Progenitor cell of endocrine pancreas (in vitro differentiated cells): Measurements from ENCODE around the gene SLC30A10. TPM values are rescaled to one million over a fixed set of nuclear protein-coding genes. Genes with fewer than 3 reads are reported as not detected.
"Not testable (repeated sequence)": the region's sequence is repeated elsewhere in the genome, so short reads cannot be mapped to it uniquely, and the experiment has no call there.

ENCODE experiments used
- DNase-seq: peaks from one replicate; pipeline ENCODE4 v3.0.0; 2021; ENCODE audit warnings: low spot score; ENCODE audit not compliant: unreplicated experiment
- H3K27ac Mint-ChIP-seq: 2 replicates; pipeline ENCODE4 v1.8.0; 2021; ENCODE audit warnings: mild to moderate bottlenecking, moderate library complexity, mixed read lengths
- H3K27me3 Mint-ChIP-seq: 2 replicates; pipeline ENCODE4 v1.8.0; 2021; ENCODE audit warnings: mixed read lengths
- H3K36me3 Mint-ChIP-seq: 2 replicates; pipeline ENCODE4 v1.8.0; 2022; ENCODE audit warnings: mixed read lengths; ENCODE audit not compliant: insufficient read depth
- H3K4me1 Mint-ChIP-seq: 2 replicates; pipeline ENCODE4 v1.8.0; 2021; ENCODE audit warnings: low read depth, mixed read lengths
- H3K4me3 Mint-ChIP-seq: 2 replicates; pipeline ENCODE4 v1.8.0; 2021; ENCODE audit warnings: low read depth, mild to moderate bottlenecking, moderate library complexity, mixed read lengths
- H3K9me3 Mint-ChIP-seq: 2 replicates; pipeline ENCODE4 v1.8.0; 2021; ENCODE audit warnings: low read depth, mixed read lengths
- total RNA-seq: library from RNA; stranded (reverse); gene quantifications from 2 replicates; pipeline ENCODE4 v1.2.1, GENCODE V29; 2021
- TF ChIP-seq, protein P1 (sequence below): fragments of 200-600 bp; sonication (generic); IDR thresholded peaks from one replicate; pipeline ENCODE4 v1.5.0; 2021; ENCODE audit warnings: antibody characterized with exemption, mild to moderate bottlenecking; ENCODE audit not compliant: unreplicated experiment

The SLC30A10 gene
- total RNA-seq, 1 donor from 2014 or later: 1.1 TPM

DNA sequence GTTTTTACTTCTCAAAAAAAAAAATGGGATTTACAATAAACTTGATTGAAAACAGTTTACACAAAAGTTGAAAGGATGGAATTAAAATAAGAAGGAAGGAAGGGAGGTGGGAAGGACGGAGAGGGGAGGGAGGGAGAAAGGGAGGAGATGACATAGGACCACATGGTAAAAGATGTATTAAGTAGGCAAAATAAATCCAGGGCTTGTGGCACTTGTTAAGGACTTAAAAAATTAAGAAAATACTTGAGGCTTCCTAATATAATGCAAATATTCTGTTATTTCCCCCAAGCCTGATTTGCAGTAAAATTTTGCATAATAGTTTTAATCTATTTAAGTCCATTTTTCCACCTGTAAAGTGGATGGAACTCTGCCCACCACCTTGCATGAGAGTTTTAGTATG, 27.5 kb downstream of the SLC30A10 start:
- no peak for DNase-seq
- Mint-ChIP-seq H3K9me3 (peaks cover 4% of the 10 kb centered on the region), H3K27ac (no peak overlapping the region), H3K4me1 (peaks cover 21% of the 10 kb centered on the region), H3K27me3 (peaks cover under 1% of the 10 kb centered on the region), H3K4me3 (no peak overlapping the region), H3K36me3 (no peaks in the 10 kb centered on the region)
- TF ChIP-seq, protein P1, sequence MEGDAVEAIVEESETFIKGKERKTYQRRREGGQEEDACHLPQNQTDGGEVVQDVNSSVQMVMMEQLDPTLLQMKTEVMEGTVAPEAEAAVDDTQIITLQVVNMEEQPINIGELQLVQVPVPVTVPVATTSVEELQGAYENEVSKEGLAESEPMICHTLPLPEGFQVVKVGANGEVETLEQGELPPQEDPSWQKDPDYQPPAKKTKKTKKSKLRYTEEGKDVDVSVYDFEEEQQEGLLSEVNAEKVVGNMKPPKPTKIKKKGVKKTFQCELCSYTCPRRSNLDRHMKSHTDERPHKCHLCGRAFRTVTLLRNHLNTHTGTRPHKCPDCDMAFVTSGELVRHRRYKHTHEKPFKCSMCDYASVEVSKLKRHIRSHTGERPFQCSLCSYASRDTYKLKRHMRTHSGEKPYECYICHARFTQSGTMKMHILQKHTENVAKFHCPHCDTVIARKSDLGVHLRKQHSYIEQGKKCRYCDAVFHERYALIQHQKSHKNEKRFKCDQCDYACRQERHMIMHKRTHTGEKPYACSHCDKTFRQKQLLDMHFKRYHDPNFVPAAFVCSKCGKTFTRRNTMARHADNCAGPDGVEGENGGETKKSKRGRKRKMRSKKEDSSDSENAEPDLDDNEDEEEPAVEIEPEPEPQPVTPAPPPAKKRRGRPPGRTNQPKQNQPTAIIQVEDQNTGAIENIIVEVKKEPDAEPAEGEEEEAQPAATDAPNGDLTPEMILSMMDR: no peak

GRCh38 chr1:219900201-219900600, 28.2 kb downstream of the SLC30A10 start:
- Mint-ChIP-seq H3K36me3 (no peaks in the 10 kb centered on the region), H3K4me1 (peaks cover 21% of the 10 kb centered on the region), H3K27ac (no peak overlapping the region), H3K9me3 (peaks cover 4% of the 10 kb centered on the region), H3K27me3 (peaks cover 3% of the 10 kb centered on the region), H3K4me3 (no peak overlapping the region)
- TF ChIP-seq, protein P1: no peak
- no peak for DNase-seq

GRCh38 chr1:219898375-219898774, 30.0 kb downstream of the SLC30A10 start:
- H3K4me1 Mint-ChIP-seq: peaks cover 21% of the 10 kb centered on the region
- H3K27me3 Mint-ChIP-seq: peaks cover 3% of the 10 kb centered on the region
- no peak for DNase-seq
- TF ChIP-seq, protein P1: no peak
- no peaks in the 10 kb centered on the region for H3K36me3 Mint-ChIP-seq
- H3K4me3 Mint-ChIP-seq: no peak overlapping the region
- no peak overlapping the region for H3K27ac Mint-ChIP-seq
- H3K9me3 Mint-ChIP-seq: peaks cover 4% of the 10 kb centered on the region

DNA sequence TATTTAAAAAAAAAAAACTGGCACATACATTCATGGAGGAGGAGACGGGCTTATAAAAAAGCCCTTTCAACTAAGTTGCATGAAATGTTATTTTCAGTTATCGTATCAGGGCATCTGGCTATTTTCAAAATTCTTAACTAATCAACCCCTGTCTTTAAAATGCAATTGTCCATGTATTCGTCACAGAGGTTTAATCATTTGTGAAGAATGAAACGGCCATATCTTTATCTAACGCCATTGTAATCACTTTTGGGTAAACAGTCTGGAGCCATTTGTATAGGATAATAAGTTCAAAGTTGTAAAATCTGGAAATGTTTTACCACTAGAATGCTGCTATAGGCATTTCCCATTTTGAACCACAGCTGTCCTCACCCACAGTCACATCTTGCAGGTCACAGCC, 30.4 kb downstream of the SLC30A10 start:
- peaks cover 3% of the 10 kb centered on the region for H3K27me3 Mint-ChIP-seq
- peaks cover 21% of the 10 kb centered on the region for H3K4me1 Mint-ChIP-seq
- peaks cover 4% of the 10 kb centered on the region for H3K9me3 Mint-ChIP-seq
- no peak overlapping the region for H3K4me3 Mint-ChIP-seq
- TF ChIP-seq, protein P1: no peak
- no peak overlapping the region for H3K27ac Mint-ChIP-seq
- DNase-seq: no peak
- H3K36me3 Mint-ChIP-seq: no peaks in the 10 kb centered on the region

DNA sequence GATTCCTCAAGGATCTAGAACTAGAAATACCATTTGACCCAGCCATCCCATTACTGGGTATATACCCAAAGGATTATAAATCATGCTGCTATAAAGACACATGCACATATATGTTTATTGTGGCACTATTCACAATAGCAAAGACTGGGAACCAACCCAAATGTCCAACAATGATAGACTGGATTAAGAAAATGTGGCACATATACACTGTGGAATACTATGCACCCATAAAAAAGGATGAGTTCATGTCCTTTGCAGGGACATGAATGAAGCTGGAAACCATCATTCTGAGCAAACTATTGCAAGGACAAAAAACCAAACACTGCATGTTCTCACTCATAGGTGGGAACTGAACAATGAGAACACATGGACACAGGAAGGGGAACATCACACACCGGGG, 36.1 kb downstream of the SLC30A10 start:
- not testable (repeated sequence) for H3K4me1 Mint-ChIP-seq, H3K27me3 Mint-ChIP-seq, DNase-seq, H3K27ac Mint-ChIP-seq, H3K4me3 Mint-ChIP-seq, H3K36me3 Mint-ChIP-seq
- H3K9me3 Mint-ChIP-seq: peaks cover 10% of the 10 kb centered on the region

- not testable (repeated sequence) for H3K27me3 Mint-ChIP-seq, H3K4me3 Mint-ChIP-seq, H3K4me1 Mint-ChIP-seq, H3K36me3 Mint-ChIP-seq, DNase-seq, H3K27ac Mint-ChIP-seq
- H3K9me3 Mint-ChIP-seq: peaks cover 15% of the 10 kb centered on the region
Observed at GRCh38 chr1:219891846-219892245, 36.5 kb downstream of the SLC30A10 start.

- H3K9me3 Mint-ChIP-seq: peaks cover 18% of the 10 kb centered on the region
- DNase-seq, H3K27ac Mint-ChIP-seq, H3K27me3 Mint-ChIP-seq, H3K4me1 Mint-ChIP-seq, H3K4me3 Mint-ChIP-seq, H3K36me3 Mint-ChIP-seq: not testable (repeated sequence)
Observed at GRCh38 chr1:219888667-219889066, 39.7 kb downstream of the SLC30A10 start.
